Measurements from ENCODE around the gene CCDC102A. TPM values are rescaled to one million over a fixed set of nuclear protein-coding genes. Genes with fewer than 3 reads are reported as not detected.

The CCDC102A gene
- total and polyA plus RNA-seq, 2 of the 13 experiments (the other 11 are each of a cell fraction or from before 2014, with no cell fraction given) = 2.1 to 2.8 TPM

GRCh38 chr16:57462209-57462977 is 74.0 kb downstream of the CCDC102A start, which contains the start of gene POLR2C (continued):
- TF ChIP-seq ELF3 (CRISPR knock-in tag; IDR thresholded peaks at IDR 0.05) (peak; percentile 96), SP5 (CRISPR knock-in tag; IDR thresholded peaks at IDR 0.05; ENCODE audit: borderline replicate concordance, low read depth) (no peak; the same call in 1 of the 2 replicates), EED (CRISPR knock-in tag; IDR thresholded peaks at IDR 0.05) (peak; percentile 31; the same call in 1 of the 2 replicates), ONECUT2 (CRISPR knock-in tag; IDR thresholded peaks at IDR 0.05) (peak; percentile 35; the same call in 1 of the 2 replicates), RBM22 (optimal IDR thresholded peaks at IDR 0.05; ENCODE audit: low read length) (peak; percentile 89), NPAS2 (CRISPR knock-in tag; IDR thresholded peaks at IDR 0.05; ENCODE audit: borderline replicate concordance) (no peak), SP4 (CRISPR knock-in tag; IDR thresholded peaks at IDR 0.05) (peak; percentile 78), ZNF101 (CRISPR knock-in tag; IDR thresholded peaks at IDR 0.05; ENCODE audit: borderline replicate concordance, low read depth) (peak; percentile 35; the same call in 1 of the 2 replicates), BCLAF1 (IDR thresholded peaks at IDR 0.05) (no peak), RFX5 (IDR thresholded peaks at IDR 0.05; ENCODE audit: low read depth, low read length) (peak; percentile 31; the same call in 1 of the 2 replicates), ZNF451 (CRISPR knock-in tag; IDR thresholded peaks at IDR 0.05) (peak; percentile 91; the same call in 1 of the 2 replicates), MYPOP (CRISPR knock-in tag; IDR thresholded peaks at IDR 0.05) (peak; percentile 80), SRY (CRISPR knock-in tag; IDR thresholded peaks at IDR 0.05) (0 out of 2 replicates have a peak, but pooled peaks have one; percentile 80), HOXA9 (CRISPR knock-in tag; IDR thresholded peaks at IDR 0.05; ENCODE audit: borderline replicate concordance) (no peak), KLF11 (CRISPR knock-in tag; IDR thresholded peaks at IDR 0.05) (peak; percentile 90), ZNF124 (CRISPR knock-in tag; IDR thresholded peaks at IDR 0.05) (peak; percentile 95), THAP11 (CRISPR knock-in tag; IDR thresholded peaks at IDR 0.05) (peak; percentile 96), GTF3A (CRISPR knock-in tag; conservative IDR thresholded peaks at IDR 0.05) (no peak)
- TF ChIP-seq, protein P1, sequence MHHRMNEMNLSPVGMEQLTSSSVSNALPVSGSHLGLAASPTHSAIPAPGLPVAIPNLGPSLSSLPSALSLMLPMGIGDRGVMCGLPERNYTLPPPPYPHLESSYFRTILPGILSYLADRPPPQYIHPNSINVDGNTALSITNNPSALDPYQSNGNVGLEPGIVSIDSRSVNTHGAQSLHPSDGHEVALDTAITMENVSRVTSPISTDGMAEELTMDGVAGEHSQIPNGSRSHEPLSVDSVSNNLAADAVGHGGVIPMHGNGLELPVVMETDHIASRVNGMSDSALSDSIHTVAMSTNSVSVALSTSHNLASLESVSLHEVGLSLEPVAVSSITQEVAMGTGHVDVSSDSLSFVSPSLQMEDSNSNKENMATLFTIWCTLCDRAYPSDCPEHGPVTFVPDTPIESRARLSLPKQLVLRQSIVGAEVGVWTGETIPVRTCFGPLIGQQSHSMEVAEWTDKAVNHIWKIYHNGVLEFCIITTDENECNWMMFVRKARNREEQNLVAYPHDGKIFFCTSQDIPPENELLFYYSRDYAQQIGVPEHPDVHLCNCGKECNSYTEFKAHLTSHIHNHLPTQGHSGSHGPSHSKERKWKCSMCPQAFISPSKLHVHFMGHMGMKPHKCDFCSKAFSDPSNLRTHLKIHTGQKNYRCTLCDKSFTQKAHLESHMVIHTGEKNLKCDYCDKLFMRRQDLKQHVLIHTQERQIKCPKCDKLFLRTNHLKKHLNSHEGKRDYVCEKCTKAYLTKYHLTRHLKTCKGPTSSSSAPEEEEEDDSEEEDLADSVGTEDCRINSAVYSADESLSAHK (CRISPR knock-in tag; IDR thresholded peaks at IDR 0.05; ENCODE audit: borderline replicate concordance) = peak; percentile 76; the same call in 1 of the 2 replicates
- TF ChIP-seq, protein P2, sequence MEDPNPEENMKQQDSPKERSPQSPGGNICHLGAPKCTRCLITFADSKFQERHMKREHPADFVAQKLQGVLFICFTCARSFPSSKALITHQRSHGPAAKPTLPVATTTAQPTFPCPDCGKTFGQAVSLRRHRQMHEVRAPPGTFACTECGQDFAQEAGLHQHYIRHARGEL (CRISPR knock-in tag; IDR thresholded peaks at IDR 0.05) = no peak; the same call in 1 of the 2 replicates
- TF ChIP-seq, protein P3, sequence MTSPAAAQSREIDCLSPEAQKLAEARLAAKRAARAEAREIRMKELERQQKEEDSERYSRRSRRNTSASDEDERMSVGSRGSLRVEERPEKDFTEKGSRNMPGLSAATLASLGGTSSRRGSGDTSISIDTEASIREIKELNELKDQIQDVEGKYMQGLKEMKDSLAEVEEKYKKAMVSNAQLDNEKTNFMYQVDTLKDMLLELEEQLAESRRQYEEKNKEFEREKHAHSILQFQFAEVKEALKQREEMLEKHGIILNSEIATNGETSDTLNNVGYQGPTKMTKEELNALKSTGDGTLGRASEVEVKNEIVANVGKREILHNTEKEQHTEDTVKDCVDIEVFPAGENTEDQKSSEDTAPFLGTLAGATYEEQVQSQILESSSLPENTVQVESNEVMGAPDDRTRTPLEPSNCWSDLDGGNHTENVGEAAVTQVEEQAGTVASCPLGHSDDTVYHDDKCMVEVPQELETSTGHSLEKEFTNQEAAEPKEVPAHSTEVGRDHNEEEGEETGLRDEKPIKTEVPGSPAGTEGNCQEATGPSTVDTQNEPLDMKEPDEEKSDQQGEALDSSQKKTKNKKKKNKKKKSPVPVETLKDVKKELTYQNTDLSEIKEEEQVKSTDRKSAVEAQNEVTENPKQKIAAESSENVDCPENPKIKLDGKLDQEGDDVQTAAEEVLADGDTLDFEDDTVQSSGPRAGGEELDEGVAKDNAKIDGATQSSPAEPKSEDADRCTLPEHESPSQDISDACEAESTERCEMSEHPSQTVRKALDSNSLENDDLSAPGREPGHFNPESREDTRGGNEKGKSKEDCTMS (CRISPR knock-in tag; conservative IDR thresholded peaks at IDR 0.05) = no peak

All from HepG2 (cell line).